ENCODE measurements around the gene CYTH1.
A peak's percentile ranks its signal among the peaks of the same experiment; 100 is the strongest.
"Not testable (repeated sequence)": the region's sequence is repeated elsewhere in the genome, so short reads cannot be mapped to it uniquely, and the experiment has no call there.

The CYTH1 gene

DNA sequence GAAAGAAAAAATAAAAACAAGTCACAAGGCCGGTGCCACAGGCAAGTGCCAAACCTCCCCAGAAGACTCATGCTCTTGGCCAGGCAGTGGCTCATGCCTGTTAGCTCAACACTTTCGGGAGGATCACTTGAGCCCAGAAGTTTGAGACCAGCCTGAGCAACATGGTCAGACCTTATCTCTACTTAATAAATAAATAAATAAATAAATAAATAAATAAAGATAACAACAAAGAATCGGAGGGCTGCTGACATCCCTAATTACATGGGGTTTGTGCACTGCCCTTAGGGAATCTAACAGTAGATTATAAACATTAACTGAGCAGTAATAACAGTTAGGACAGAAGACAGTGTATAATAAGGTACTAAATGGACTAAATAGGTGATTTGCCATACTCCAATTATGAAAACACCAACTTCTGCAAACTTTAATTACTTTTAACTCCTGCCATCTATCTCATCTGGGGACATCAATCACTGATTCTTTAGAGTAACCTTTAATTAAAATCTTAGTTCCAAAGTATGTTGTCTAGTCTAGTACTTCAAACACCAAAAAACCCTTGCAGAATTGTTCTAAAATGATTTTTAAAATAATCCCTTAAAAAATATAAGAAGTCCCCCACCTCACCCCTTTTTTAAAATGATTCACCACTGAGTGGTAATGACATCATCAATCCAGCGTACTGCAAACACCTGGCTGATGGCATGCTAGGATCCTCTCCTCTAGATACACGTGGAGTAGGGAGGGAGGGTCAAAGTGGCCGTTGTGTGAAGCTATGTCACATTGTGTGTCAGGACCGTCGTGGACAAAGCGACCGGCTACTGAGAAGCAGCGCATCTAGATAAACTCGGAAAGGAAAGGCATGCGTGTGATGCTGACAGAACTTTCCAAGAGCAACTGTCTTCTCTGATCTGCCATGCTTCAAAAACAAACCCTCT lies 28.5 kb downstream of the CYTH1 start:
- DNase-seq, result peak; percentile 61

DNA sequence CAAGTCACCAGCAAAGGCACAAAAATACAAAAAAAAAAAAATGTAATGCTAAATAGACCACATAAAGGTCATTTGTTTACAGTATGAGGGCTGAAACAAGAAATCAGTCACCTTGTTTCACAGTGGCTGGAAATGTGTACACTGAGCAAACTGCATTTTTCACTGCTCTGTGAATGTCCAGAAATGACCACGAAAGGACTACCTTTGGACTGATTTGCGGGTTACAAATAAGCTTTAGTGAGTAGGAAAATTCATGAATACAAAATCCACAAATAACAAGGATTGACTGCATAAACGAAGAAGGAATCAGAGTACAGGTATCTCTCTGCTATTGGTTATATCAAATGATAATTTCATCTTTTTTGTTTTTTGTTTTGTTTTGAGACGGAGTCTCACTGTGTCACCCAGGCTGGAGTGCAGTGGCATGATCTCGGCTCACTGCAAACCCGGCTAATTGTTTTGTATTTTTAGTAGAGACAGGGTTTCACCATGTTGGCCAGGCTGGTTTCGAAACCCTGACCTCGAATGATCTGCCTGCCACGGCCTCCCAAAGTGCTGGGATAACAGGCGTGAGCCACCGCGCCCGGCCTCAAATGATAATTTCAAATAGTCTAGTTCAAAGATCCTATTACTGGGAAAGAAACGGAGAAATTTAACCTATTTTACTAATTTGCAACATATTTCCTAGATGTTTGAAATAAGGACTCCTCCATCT lies 30.5 kb downstream of the CYTH1 start:
- DNase-seq, result no peak

DNA sequence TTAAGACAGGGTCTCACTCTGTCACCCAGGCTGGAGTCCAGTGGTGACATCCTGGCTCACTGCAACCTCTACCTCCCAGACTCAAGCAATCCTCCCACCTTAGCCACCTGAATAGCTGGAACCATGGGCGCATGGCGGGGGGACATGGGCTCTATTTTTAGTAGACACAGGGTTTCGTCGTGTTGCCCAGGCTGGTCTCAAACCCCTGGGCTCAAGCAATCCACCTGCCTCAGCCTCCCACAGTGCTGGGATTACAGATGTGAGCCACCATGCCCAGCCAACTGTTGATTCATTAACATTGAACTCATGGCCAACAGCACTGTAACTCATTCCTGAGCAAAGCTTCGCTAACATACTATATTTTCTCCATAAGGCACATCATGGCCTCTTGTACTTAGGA lies 31.1 kb downstream of the CYTH1 start:
- not testable (repeated sequence) for DNase-seq

DNA sequence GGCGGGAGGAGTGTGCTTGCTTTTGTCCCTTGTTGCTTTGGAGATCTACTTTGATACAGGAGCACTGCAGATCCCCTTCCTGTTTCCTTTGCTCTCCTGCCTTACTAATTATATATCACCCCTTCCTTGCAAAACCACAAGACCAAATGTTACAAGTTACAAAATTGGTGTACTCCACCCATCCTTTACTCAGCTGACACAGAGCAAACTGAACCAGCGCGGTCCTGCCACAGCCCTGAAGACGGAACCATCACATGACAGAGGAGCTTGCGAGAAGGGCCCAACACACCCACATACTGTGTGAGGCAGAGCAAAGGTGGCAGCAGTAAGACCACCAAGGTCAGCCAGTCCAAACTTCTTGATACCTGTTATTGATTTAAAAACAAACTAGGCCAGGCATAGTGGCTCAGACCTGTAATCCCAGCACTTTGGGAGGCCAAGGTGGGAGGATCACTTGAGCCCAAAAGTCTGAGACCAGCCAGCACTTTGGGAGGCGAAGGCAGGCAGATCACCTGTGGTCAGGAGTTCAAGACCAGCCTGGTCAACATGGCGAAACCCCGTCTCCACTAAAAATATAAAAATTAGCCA lies 33.2 kb downstream of the CYTH1 start:
- DNase-seq, result peak; percentile 94

DNA sequence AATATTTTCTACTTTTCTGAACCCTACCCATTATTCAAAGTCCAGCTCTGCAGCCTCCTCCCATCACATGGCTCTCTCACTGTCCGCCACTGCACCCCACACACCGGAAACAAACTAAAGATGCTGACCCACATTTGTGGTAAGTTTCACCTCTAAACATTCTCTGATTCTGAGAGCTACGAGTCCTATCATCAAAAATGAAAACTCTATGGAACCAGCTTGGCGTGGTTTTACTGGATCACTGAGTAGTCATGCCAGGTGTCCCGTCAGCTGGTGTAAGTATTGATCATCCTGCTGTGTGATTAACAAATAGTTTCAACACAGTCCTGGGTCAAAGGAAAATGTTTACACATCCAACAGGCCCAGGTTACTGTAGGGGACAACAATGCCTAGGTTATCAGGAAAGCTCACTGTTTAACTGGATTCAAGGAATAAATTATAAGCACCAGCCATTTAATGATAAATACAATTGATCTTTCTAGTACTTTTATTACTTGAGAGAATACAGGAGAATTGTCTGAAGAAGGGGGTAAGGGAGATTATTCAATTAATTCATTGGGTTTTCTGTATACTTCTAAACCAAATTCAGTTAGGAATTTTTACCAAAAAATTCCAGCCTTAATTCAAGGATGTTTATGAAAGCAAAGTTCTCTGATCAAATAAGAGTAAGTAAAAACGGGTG lies 33.9 kb downstream of the CYTH1 start:
- DNase-seq, result peak; percentile 91

DNA sequence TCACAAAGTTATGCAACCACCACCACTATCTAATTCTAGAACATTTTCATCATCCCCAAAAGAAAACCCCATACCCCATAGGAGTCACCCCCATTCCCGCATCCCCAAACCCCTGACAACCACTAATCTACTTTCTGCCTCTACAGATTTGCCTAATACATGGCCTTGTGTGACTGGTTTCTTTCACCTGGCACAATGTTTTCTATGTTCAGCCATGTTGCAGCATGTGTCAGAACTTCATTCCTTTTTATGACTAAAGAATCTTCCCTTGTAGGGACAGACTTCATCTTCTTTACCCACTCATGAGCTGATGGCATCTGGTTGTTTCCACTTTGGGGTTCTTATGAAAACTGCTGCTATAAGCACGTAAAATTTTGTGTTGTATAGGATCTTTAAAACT lies 34.6 kb downstream of the CYTH1 start:
- no peak for DNase-seq

DNA sequence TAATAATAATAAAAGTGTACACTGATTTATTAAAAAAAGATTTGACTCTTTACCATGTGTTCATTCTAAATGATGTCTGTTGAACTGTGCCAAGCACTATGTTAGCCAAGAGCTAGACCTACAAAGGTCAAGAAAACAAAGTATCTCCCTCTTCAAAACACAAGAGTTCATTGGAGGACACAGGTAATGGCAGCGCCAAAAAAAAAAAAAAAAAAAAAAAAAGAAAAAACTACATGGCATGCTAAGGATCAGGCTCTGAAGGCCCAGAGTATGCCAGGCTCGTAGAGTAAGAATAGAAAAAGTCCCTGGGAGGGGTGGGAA lies 35.2 kb downstream of the CYTH1 start:
- no peak for DNase-seq

DNA sequence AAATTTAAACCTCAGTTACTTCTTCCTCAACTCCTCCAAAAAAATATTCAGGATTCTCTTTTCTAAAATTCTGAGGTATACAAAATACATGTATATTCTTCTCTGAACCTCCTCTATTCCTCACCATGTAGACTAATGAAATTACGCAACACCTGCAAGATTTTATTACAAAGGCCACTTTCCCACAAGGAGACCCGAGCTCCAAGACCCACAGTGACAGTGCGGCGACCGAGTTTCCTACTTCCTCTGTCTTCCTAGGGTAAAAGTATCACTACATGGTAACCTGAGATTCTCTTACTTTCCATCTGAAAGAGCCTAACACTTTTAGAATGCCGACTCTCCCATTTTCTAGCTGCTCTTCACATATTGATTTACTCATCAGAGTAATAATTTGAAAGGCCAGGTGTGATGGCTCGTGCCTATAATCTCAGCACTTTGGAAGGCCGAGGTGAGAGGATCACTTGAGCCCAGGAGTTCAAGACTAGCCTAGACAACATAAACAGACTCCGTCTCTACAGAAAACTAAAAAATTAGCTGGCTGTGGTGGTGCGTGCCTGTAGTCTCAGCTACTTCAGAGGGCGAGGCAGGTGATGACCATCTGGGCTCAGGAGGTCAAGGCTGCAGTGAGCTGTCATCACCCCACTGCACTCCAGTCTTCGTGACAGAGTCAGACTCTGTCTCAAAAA lies 35.7 kb downstream of the CYTH1 start:
- no peak for DNase-seq

DNA sequence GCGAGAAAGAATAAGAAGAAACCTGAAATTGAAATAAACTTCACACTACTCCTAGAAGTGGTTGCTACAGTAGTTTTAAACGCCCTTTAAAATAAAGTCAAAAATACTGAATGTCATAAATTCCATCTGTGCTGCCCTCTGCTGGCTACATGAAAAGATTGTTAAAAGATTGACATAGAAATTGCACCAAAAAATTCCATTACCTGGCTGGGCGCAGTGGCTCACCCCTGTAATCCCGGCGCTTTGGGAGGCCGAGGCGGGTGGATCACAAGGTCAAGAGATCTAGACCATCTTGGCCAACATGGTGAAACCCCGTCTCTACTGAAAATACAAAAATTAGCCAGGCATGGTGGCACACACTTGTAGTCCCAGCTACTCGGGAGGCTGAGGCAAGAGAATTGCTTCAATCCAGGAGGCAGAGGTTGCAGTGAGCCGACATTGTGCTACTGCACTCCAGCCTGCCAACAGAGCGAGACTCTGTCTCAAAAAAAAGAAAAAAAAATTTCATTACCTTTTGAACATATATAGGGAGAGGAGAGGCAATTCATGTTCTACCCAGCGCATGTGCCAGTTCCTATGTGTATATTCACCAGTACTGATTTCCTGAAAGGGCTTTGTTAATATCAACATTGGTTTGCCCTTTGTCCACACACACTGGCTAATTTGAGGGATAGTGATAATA lies 36.5 kb downstream of the CYTH1 start:
- DNase-seq, result no peak

DNA sequence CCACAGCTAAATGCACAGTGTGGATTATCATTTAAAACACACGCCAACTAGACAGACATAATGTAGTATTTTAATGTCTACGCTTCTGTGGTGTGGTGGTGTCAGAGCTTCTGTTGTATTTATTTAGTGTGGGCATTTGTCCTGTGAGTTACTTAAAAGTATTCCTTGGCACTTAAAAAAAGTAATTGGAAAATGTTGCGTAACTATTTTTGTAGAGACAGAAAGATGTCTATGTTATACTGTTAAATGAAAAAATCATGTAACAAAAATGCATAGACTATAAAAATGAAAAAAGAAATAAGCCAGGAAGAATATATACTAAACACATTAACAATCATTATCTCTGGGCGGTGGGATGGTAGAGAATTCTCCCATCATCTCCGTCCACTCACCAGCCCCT lies 39.2 kb downstream of the CYTH1 start:
- no peak for DNase-seq

DNA sequence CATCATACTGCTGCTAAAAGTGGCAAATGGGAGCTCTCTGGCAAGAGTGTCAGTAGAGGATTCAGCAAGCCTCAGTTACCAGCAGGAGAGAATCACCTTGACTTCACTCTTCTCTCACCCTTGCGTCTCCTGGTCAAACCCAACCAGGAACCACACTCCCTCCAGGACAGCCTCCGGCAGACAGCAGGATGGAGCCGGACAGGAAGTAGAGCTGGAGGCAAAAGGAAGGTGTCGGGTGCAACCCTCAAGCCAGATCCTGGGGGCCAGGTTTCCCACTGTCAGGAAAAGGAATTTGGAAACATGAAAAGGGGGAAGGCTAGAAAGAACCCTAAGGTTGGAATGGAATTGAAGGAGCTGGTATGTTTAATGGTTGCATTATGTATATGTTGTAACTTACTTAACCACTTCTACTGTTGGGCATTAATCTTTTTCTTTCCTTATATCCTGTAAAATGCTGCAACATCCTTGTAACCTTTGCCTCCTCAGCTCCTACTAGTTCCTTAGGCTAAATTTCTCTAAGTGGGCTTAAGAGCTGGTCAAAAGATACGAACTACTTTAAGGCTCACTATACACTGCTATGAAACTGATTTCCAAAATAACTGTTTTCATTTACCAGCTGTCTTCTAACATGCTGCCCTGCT lies 40.3 kb downstream of the CYTH1 start:
- DNase-seq, result no peak

DNA sequence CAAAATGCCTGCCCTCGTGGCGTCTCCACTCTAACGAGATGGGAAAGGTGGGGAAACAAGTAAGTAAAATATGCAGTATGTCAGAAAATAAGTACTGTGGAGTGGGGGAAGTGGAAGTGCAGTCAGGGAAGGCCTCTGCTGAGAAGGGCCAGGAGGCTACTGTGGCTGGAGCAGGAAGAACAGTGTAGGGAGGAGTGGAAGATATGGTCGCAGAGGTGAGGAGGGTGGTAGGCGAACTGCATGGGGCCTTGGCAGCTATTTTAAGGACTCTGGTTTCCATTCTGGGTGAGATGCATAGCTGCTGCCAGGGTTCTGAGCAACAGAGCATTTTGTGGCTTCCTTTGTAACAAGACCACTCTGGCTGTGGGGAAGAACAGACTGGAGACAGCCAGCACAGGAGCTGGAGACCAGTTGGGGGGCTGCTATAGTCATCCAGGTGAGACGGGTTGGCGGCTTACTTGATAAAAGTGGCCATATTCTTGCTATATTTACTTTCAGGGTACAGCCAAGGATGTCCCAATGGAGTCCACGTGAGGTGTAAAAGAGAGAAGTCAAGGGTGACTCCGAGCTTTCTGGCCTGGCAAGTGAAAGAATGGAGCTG lies 42.6 kb downstream of the CYTH1 start:
- no peak for DNase-seq

DNA sequence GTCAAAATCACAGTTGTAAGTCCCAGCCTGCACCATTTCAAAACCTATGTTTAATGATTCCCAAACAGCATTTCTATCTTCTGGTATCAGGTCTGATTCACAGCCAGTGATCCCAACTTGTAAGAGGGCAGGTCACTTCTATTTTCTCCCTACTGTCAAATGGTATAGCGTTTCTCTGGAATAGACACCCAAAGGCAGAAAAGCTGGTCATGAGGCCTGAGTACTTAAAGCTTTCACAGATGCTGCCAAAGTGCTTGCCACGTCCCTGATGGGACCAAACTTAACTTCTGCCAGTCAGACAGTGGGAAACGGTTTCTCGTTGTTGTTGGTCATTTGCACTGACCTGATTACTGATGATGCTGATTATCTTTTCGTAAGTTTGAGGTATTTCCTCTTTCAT lies 43.4 kb downstream of the CYTH1 start:
- DNase-seq, result no peak

DNA sequence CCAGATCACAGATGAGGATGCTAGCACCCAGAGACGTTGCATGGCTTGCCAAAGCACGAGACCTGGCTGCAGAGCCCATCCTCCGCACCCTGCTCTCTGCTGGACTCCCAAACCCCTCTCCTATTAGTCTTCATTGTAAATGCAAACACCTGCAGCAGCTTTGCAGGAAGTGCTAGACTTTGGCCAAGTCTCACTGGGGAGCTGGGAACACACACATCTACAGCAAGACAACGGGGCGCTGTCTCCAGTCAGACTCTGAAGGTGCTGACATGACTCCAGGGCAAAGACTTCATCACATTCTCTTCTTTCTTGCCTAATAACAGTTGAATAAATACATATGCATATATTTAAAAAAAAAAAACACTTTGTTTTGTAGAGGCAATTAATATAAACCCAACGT lies 43.8 kb downstream of the CYTH1 start:
- DNase-seq, result no peak

DNA sequence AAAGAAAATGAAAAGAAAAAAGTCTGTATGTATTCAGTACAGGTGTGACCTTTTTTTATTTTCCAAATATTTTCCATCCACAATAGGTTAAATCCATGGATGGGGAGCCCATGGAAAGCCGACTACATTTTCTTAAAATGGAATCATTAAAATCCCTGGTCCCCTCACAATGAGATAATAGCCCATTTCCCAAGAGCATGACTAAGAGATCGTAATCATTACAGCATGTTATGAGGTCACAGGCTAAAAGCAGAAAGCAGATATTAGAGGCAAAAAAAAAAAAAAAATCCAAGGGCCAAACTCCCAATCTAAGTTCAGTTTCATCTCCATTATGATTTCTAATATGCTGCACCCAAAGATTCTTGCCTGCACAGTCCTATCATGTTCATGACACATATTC lies 44.7 kb downstream of the CYTH1 start:
- DNase-seq, result no peak

DNA sequence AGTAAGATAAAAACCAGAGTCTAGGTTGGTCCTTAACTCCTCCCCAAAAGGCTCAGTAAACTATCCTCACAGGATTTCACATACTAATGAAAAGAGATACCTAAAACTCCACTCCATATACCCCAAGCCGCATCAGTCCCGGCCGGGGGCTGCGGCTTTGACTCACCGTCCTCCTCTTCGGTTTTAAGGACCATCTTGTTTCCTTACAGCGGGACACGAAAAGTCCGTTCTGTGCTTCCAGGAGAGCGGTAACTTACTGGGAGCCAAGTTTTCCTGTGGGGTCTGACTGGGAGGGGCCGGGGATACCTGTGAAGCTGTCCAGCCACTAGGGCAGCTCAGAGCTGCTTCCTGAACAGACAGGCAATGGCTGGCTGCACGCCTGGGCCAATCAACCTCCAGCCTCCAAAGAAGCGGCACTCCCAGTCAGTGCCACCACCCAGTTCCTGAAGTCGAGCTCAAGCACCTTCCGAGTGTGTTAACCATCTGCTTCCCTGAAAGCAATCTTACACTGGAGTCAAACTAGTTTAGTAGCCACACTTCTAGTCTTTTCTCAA lies 45.5 kb downstream of the CYTH1 start:
- peak; percentile 82 for DNase-seq

DNA sequence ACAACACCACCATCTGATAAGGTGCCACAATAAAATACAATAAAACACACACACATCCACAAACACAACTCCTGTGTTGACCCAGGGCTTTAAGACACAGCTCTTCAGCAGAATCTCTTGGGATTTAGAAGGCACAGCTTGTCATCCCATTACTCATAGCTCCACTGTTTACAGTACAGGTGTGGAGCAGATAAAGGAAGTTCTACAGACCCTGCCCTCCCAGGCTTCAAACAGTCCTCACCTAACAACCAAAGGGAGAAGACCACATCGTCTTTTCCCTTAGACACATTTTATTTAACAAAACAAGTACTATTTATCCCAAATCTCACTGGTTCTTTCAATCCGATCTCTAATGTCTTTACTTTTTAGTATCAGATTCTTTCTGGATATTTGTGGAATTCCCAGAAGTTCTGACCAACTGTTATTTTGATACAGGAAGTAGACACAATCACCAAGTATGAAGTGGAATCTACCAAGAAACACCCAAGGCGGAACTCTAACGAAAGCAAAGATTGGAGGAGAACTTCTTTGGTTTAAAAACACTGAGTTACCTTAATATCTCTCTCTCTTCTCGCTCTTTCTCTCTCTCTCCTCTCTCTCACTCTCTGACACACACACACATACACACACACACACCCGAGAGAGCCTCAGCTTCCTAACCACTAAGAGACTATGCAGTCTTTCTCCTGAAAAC lies 46.1 kb downstream of the CYTH1 start:
- peak; percentile 49 for DNase-seq

DNA sequence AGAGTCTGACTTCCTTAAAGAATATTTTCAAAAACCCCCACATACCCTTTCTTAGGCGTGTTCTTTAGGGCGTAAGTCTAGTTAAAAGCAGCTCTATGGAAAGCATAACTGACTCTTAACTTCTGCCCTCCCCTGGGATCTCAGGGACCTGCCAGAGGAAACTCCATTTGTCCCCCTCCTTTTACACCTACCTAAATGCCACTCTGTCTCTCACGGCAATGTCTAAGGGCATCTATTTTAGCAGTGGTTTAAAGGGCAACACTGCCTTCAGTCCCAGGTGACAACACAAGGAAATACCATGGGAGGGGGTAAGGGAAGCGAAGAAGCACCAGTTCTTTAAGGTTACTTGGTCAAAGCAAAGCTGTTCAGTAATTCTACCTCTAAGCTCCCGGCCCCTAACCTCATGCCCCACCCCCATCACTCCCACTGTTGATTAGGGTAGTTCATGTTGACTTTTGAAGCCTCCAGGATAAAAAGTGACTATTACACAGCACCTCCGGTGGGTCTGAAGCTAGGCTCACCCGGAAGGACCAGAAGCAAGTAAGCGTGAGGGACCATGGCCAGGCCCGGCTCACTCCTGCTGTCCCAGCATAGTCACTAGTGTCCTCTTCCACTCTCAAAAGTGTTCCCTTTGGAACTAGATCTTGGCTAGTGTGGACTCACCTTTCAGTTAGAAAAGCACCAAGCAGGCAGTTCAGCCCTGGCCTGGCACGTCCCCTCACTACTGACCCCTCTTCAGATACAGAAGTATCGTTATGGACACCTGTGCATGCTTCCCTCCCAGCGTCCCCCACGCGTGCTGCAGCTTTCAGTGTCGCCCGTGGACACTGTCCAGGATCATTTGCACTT lies 47.1 kb downstream of the CYTH1 start:
- no peak for DNase-seq

DNA sequence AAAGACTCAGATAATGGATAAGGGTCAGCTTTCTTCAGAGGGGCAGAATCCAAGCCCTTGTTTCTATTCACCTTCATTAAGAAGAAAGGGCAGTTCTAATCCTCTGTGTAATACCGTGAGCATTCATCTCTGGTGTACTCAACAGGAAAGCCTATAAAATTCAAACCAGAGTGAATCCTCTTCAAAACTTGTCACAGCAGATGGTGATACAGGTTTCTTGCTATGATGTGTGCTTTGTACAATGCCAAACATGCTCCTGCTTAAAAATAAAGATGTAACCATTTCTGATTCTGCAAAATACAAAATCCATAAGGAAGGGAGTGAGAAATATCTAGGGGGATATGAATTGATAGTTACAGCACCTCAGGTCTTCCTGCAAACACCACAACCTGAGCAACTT lies 49.7 kb downstream of the CYTH1 start:
- no peak for DNase-seq
